Subcutaneous abdominal adipose tissue (tissue), 5 donors: ENCODE data around the gene KIT.
"Not testable (repeated sequence)": the region's sequence is repeated elsewhere in the genome, so short reads cannot be mapped to it uniquely, and the experiment has no call there.

Source experiments
- H3K27ac ChIP-seq: one replicate; pipeline ENCODE4 v1.7.0; 2013; ENCODE audit warnings: low read depth, mild to moderate bottlenecking, inconsistent platforms, low read length, moderate library complexity
- H3K27me3 ChIP-seq, 5 donors: one replicate each; pipeline ENCODE4 v1.7.0; 2013; ENCODE audit warnings: low read length in 5 of 5, inconsistent platforms in 1 of 5; ENCODE audit not compliant: control insufficient read depth in 5 of 5, insufficient read depth in 4 of 5
- H3K36me3 ChIP-seq, 5 donors: one replicate each; pipeline ENCODE4 v1.7.0; 2013; ENCODE audit warnings: low read length in 5 of 5; ENCODE audit not compliant: control insufficient read depth in 5 of 5, insufficient read depth in 5 of 5
- H3K4me1 ChIP-seq, 5 donors: one replicate each; pipeline ENCODE4 v1.7.0; 2013; ENCODE audit warnings: low read length in 5 of 5, mild to moderate bottlenecking in 3 of 5, moderate library complexity in 1 of 5; ENCODE audit not compliant: control insufficient read depth in 5 of 5, insufficient read depth in 5 of 5
- H3K4me3 ChIP-seq, 5 donors: one replicate each; pipeline ENCODE4 v1.7.0; 2013; ENCODE audit warnings: low read length in 5 of 5, low read depth in 1 of 5
- H3K9ac ChIP-seq, 5 donors: one replicate each; pipeline ENCODE4 v1.7.0; 2013; ENCODE audit warnings: low read length in 5 of 5, mild to moderate bottlenecking in 4 of 5, moderate library complexity in 3 of 5
- H3K9me3 ChIP-seq, 5 donors: one replicate each; pipeline ENCODE4 v1.7.0; 2013; ENCODE audit warnings: low read length in 5 of 5; ENCODE audit not compliant: control insufficient read depth in 5 of 5
- donor health status: healthy.
- donor health status: healthy.
- donor health status: healthy.
- donor health status: healthy.
- donor health status: healthy.

The KIT gene

DNA sequence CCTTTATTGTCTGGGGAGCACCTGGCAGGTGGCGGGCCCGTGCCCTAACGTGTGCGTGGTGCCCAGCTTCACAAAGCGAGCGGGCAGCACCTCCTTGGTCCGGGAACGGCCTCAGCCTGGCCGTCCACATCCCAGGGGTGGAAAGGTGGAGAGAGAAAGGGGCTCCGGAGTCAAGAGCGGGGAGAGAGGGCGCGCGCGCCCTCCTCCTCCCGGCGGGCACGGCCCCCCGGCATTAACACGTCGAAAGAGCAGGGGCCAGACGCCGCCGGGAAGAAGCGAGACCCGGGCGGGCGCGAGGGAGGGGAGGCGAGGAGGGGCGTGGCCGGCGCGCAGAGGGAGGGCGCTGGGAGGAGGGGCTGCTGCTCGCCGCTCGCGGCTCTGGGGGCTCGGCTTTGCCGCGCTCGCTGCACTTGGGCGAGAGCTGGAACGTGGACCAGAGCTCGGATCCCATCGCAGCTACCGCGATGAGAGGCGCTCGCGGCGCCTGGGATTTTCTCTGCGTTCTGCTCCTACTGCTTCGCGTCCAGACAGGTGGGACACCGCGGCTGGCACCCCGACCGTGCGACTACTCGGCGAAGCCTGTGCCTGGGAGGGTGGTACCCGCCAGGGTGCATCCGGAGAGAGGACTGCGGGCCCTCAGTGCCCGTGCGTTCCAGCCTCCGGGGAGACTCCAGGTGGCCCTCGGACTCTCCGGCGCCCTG, at the start of gene KIT:
Gene KIT (plus strand): TSS at position 407 of the 701 bp plus-strand sequence. CDS start 58 bp downstream, at position 465.
- Histone ChIP-seq H3K9ac (peak within 1 kb of the TSS in 3 of 5 donors; percentile 12 to 53 (median 42)), H3K9me3 (no peaks in the 10 kb centered on the region), H3K27ac (no peak within 1 kb of the TSS), H3K4me1 (peaks cover 2 to 41% (median 28%) of the 10 kb centered on the region in 5 donors), H3K4me3 (peak within 1 kb of the TSS in 4 of 5 donors; percentile 67 to 69 (median 68)), H3K27me3 (peaks cover 9 to 33% (median 25%) of the 10 kb centered on the region in 5 donors), H3K36me3 (no peaks in the 10 kb centered on the region)

- Histone ChIP-seq H3K4me1 (no peaks in the 10 kb centered on the region), H3K27me3 (no peaks in the 10 kb centered on the region), H3K27ac (no peak overlapping the region), H3K36me3 (no peaks in the 10 kb centered on the region), H3K9ac (no peak overlapping the region), H3K9me3 (peaks cover 0 to 8% (median 6%) of the 10 kb centered on the region in 5 donors), H3K4me3 (no peak overlapping the region)
Observed at GRCh38 chr4:54609310-54609709, 48.4 kb upstream of the KIT start.

DNA sequence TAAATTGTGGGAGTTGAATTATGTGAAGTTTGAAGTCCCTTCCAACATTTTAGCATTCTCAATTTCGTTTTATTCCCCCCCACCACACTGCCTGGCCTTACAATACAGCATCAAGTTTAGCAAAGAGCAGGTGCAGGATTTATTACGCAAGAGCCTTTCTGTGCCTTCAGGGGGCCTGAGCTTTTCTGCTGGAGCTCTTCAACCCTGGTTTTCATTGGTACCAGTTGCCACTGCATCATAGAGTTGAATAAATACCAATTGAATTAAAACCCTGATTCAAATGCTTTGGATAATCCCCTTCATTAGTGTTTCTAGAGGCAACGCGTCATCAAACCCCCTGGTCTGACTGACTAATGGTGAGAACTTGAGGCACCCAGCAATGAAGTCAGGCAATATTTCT, 43.6 kb upstream of the KIT start:
- Histone ChIP-seq H3K4me1 (no peaks in the 10 kb centered on the region), H3K9ac (no peak overlapping the region), H3K4me3 (no peak overlapping the region), H3K27ac (no peak overlapping the region), H3K36me3 (no peaks in the 10 kb centered on the region), H3K27me3 (no peaks in the 10 kb centered on the region), H3K9me3 (no peaks in the 10 kb centered on the region)

DNA sequence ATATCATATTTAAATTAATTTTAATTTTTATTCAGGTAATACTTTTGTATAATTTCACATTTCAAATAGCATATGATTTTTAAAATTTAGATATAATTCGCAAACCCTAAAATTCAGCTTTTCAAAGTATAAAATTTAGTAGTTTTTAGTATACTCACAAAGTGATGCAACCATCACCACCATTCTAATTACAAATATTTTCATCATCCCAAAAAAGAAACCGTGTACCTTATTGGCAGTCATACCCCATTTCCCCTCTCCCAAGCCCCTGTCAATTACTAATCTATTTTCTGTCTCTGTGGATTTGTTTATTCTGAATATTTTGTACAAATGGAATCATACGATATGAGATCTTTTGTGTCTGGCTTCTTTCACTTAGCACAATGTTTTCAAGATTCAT, 37.0 kb upstream of the KIT start:
- Histone ChIP-seq H3K36me3 (no peaks in the 10 kb centered on the region), H3K9ac (no peak overlapping the region), H3K4me3 (no peak overlapping the region), H3K9me3 (no peaks in the 10 kb centered on the region), H3K27me3 (no peaks in the 10 kb centered on the region), H3K4me1 (peaks cover 0 to 7% (median 6%) of the 10 kb centered on the region in 5 donors), H3K27ac (no peak overlapping the region)

- Histone ChIP-seq H3K9ac (no peak overlapping the region), H3K4me3 (no peak overlapping the region), H3K27me3 (no peaks in the 10 kb centered on the region), H3K36me3 (no peaks in the 10 kb centered on the region), H3K9me3 (no peaks in the 10 kb centered on the region), H3K27ac (no peak overlapping the region), H3K4me1 (peaks cover 0 to 14% (median 11%) of the 10 kb centered on the region in 5 donors)
Observed at GRCh38 chr4:54625391-54625790, 32.4 kb upstream of the KIT start.

DNA sequence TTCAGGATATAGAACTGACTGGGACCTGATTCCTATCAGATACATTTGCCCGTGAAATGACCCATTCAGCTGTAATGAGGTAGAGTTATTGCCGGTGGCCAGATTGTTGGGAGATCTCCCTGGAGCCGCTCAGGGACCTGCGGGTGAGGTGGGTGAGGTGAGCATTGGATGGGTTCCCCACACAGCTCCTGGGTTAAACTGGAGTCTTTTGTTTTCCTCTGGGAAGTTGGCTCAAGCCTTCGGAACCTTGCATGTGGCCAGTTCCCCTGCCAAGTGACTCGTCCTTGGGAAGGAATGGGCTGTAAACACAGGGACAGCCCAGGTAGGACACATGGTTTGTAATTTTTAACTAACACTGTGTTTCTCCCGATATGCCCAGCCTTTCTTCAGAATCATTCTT, 31.6 kb upstream of the KIT start:
- Histone ChIP-seq H3K36me3 (no peaks in the 10 kb centered on the region), H3K9me3 (no peaks in the 10 kb centered on the region), H3K4me1 (peaks cover 0 to 14% (median 11%) of the 10 kb centered on the region in 5 donors), H3K4me3 (no peak overlapping the region), H3K9ac (no peak overlapping the region), H3K27ac (no peak overlapping the region), H3K27me3 (no peaks in the 10 kb centered on the region)

DNA sequence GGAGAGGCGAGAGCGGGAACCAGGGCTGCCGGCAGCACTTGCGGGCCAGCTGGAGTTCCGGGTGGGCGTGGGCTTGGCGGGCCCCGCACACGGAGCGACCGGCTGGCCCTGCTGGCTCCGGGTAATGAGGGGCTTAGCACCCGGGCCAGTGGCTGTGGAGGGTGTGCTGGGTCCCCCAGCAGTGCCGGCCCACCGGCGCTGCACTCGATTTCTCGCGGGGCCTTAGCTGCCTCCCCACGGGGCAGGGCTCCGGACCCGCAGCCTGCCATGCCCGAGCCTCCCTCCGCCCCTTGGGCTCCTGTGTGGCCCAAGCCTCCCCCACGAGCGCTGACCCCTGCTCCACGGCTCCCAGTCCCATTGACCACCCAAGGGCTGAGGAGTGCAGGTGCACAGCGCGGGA, 25.2 kb upstream of the KIT start:
- H3K4me1 ChIP-seq = no peaks in the 10 kb centered on the region
- no peaks in the 10 kb centered on the region for H3K36me3 ChIP-seq
- H3K9me3 ChIP-seq = no peaks in the 10 kb centered on the region
- no peak overlapping the region for H3K4me3 ChIP-seq
- H3K9ac ChIP-seq = no peak overlapping the region
- H3K27me3 ChIP-seq = no peaks in the 10 kb centered on the region
- H3K27ac ChIP-seq = no peak overlapping the region

DNA sequence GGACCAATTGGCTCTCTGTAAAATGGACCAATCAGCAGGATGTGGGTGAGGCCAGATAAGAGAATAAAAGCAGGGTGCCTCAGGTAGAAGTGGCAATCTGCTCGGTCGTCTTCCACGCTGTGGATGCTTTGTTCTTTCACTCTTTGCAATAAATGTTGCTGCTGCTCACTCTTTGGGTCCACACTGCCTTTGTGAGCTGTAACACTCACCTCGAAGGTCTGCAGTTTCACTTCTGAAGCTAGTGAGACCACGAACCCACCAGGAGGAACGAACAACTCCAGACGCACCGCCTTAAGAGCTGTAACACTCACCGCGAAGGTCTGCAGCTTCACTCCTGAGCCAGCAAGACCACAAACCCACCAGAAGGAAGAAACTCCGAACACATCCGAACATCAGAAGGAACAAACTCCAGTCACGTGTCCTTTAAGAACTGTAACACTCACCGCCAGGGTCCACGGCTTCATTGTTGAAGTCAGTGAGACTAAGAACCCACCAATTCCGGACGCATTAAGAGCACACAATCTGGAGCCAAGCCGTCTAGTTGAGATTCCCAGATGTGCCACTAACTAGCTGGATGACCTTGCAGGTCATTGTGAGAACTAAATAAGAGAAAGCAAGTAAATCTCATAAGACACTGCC, 24.5 kb upstream of the KIT start:
- not testable (repeated sequence) for H3K9me3 ChIP-seq, H3K4me3 ChIP-seq, H3K4me1 ChIP-seq, H3K9ac ChIP-seq, H3K27me3 ChIP-seq, H3K27ac ChIP-seq, H3K36me3 ChIP-seq

- H3K9me3 ChIP-seq = no peaks in the 10 kb centered on the region
- no peak overlapping the region for H3K9ac ChIP-seq
Observed at GRCh38 chr4:54635318-54635717, 22.4 kb upstream of the KIT start.

GRCh38 chr4:54637325-54637724, 20.4 kb upstream of the KIT start:
- Histone ChIP-seq H3K9me3 (no peaks in the 10 kb centered on the region), H3K4me1 (no peaks in the 10 kb centered on the region), H3K9ac (no peak overlapping the region), H3K36me3 (no peaks in the 10 kb centered on the region), H3K4me3 (no peak overlapping the region), H3K27ac (no peak overlapping the region), H3K27me3 (no peaks in the 10 kb centered on the region)

More at GRCh38 chr4:54635318-54635717, 22.4 kb upstream of the KIT start:
- no peaks in the 10 kb centered on the region for H3K27me3 ChIP-seq
- H3K4me3 ChIP-seq = no peak overlapping the region
- no peaks in the 10 kb centered on the region for H3K4me1 ChIP-seq
- no peaks in the 10 kb centered on the region for H3K36me3 ChIP-seq
- H3K27ac ChIP-seq = no peak overlapping the region
